DND-41 (cell line): ENCODE results near the gene COLGALT1.

ENCODE experiments used
- EZH2 ChIP-seq: IDR thresholded peaks from 3 replicates; pipeline ENCODE4 v1.6.1; 2012; ENCODE audit warnings: borderline replicate concordance, low read depth, mild to moderate bottlenecking, moderate library complexity, low read length, inconsistent platforms; ENCODE audit not compliant: severe bottlenecking
- TF ChIP-seq, protein P1 (sequence below): IDR thresholded peaks from 2 replicates; pipeline ENCODE4 v1.5.1; 2012; ENCODE audit warnings: borderline replicate concordance, low read length, moderate library complexity, mild to moderate bottlenecking; ENCODE audit not compliant: poor library complexity, severe bottlenecking; ENCODE audit errors: extremely low read depth

DNA sequence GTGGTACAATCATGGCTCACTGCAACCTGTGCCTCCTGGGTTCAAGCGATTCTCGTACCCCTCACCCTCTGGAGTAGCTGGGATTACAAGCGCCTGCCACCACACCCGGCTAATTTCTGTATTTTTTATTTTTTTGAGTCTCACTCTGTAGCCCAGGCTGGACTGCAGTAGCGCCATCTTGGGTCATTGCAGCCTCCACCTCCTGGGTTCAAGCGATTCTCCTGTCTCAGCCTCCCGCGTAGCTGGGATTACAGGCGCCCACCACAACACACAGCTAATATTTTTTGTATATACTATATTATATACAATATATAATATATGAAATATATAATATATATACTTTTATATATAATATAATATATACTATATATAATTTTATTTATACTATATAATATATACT lies 52.5 kb downstream of the COLGALT1 start:
- TF ChIP-seq, protein P1, sequence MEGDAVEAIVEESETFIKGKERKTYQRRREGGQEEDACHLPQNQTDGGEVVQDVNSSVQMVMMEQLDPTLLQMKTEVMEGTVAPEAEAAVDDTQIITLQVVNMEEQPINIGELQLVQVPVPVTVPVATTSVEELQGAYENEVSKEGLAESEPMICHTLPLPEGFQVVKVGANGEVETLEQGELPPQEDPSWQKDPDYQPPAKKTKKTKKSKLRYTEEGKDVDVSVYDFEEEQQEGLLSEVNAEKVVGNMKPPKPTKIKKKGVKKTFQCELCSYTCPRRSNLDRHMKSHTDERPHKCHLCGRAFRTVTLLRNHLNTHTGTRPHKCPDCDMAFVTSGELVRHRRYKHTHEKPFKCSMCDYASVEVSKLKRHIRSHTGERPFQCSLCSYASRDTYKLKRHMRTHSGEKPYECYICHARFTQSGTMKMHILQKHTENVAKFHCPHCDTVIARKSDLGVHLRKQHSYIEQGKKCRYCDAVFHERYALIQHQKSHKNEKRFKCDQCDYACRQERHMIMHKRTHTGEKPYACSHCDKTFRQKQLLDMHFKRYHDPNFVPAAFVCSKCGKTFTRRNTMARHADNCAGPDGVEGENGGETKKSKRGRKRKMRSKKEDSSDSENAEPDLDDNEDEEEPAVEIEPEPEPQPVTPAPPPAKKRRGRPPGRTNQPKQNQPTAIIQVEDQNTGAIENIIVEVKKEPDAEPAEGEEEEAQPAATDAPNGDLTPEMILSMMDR: no peak
- no peak for TF ChIP-seq EZH2
